ENCODE results near the gene MRTFA. TPM values are rescaled to one million over a fixed set of nuclear protein-coding genes. Genes with fewer than 3 reads are reported as not detected.

The MRTFA gene
- total RNA-seq, 2 experiments from 2014 or later = 47.7 to 66.9 TPM

DNA sequence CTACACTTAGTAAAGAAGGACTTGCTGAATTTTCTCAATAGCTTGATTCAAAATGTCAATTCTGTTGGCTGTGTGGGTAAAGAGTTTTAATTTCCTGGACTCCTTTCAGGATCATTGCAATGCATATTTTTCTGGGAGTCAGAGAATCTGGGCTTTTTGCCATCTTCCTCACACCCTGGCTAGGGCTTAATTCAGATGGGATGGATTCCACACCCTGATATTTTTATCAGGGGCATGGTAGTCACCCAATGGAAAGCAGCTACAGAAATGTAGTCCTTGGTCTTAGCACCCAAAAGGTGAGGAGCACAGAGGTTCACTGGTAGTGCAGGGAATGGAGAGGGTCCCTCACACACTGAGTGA lies 186.9 kb downstream of the MRTFA start:
- Histone ChIP-seq H3K4me2 (ENCODE audit: low read length) (no peak overlapping the region), H3K36me3 (ENCODE audit: insufficient read depth, low read length) (peaks cover 71% of the 10 kb centered on the region), H4K20me1 (ENCODE audit: insufficient read depth, low read length) (no peaks in the 10 kb centered on the region), H3K9me2 (ENCODE audit: insufficient read depth, low read length) (no peaks in the 10 kb centered on the region), H3K4me1 (ENCODE audit: insufficient read depth, low read length, poor library complexity, severe bottlenecking) (peaks cover 31% of the 10 kb centered on the region), H3K4me3 (ENCODE audit: low read depth, low read length, poor library complexity, severe bottlenecking) (no peak overlapping the region), H3K79me2 (ENCODE audit: insufficient read depth, low read depth, low read length) (peaks cover 87% of the 10 kb centered on the region), H3K27ac (ENCODE audit: low read depth, low read length, poor library complexity, severe bottlenecking) (no peak overlapping the region), H2AFZ (ENCODE audit: low read length) (no peak overlapping the region), H3K9me3 (ENCODE audit: low read length) (peaks cover 7% of the 10 kb centered on the region)
- intact Hi-C loops (cut with micrococcal nuclease; ENCODE audit: unreplicated experiment) = no loop called here
- BruUV-seq (replicated peaks) = no TSS peak
- TF ChIP-seq EZH2phosphoT487 (IDR thresholded peaks at IDR 0.05; ENCODE audit: borderline replicate concordance, low read depth, low read length) = no peak
- TF ChIP-seq, protein P1, sequence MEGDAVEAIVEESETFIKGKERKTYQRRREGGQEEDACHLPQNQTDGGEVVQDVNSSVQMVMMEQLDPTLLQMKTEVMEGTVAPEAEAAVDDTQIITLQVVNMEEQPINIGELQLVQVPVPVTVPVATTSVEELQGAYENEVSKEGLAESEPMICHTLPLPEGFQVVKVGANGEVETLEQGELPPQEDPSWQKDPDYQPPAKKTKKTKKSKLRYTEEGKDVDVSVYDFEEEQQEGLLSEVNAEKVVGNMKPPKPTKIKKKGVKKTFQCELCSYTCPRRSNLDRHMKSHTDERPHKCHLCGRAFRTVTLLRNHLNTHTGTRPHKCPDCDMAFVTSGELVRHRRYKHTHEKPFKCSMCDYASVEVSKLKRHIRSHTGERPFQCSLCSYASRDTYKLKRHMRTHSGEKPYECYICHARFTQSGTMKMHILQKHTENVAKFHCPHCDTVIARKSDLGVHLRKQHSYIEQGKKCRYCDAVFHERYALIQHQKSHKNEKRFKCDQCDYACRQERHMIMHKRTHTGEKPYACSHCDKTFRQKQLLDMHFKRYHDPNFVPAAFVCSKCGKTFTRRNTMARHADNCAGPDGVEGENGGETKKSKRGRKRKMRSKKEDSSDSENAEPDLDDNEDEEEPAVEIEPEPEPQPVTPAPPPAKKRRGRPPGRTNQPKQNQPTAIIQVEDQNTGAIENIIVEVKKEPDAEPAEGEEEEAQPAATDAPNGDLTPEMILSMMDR (conservative IDR thresholded peaks at IDR 0.05; ENCODE audit: low read length) = no peak
- CTCF ChIA-PET (ENCODE audit: unreplicated experiment) = no interaction called here
- POLR2A ChIA-PET = no interaction called here
- DNase-seq (ENCODE audit: low spot score) = no peak

DNA sequence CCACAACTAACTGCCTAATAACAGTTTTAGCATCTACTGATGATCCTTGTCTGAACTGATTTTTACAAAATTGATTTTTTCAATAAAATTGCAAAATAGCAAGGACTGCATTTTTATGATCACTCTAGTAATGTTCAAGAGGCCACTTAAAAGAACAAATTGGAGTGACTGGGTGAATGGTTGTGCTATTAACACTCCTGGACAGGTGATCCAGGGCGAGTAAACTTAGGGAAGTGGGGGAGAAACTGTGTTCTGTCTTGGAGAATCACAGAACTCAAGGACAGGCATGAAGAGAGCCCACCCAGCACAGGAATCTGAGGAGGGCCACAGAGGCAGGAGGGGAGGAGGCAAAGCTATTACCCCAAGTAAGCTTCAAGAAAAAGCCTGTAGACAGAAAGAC lies 190.3 kb downstream of the MRTFA start:
- H3K9me2 ChIP-seq (ENCODE audit: insufficient read depth, low read length) = no peaks in the 10 kb centered on the region
- H3K27ac ChIP-seq (ENCODE audit: low read depth, low read length, poor library complexity, severe bottlenecking) = no peak overlapping the region
- TF ChIP-seq, protein P1 (conservative IDR thresholded peaks at IDR 0.05; ENCODE audit: low read length) = no peak
- no peak for TF ChIP-seq EZH2phosphoT487 (IDR thresholded peaks at IDR 0.05; ENCODE audit: borderline replicate concordance, low read depth, low read length)
- DNase-seq (ENCODE audit: low spot score) = no peak
- H3K36me3 ChIP-seq (ENCODE audit: insufficient read depth, low read length) = peaks cover 68% of the 10 kb centered on the region
- peaks cover 14% of the 10 kb centered on the region for H3K9me3 ChIP-seq (ENCODE audit: low read length)
- POLR2A ChIA-PET = interaction anchor here (0.8 to 1.4 kb wide), 2 partner anchors 9 to 31 kb away, joined by 4 to 5 read pairs; no protein-coding TSS in a partner anchor
- H2AFZ ChIP-seq (ENCODE audit: low read length) = no peak overlapping the region
- no peaks in the 10 kb centered on the region for H4K20me1 ChIP-seq (ENCODE audit: insufficient read depth, low read length)
- H3K4me1 ChIP-seq (ENCODE audit: insufficient read depth, low read length, poor library complexity, severe bottlenecking) = peaks cover 28% of the 10 kb centered on the region
- no TSS peak for BruUV-seq (replicated peaks)
- H3K4me2 ChIP-seq (ENCODE audit: low read length) = no peak overlapping the region
- intact Hi-C loops (cut with micrococcal nuclease; ENCODE audit: unreplicated experiment) = no loop called here
- CTCF ChIA-PET (ENCODE audit: unreplicated experiment) = no interaction called here
- H3K4me3 ChIP-seq (ENCODE audit: low read depth, low read length, poor library complexity, severe bottlenecking) = no peak overlapping the region
- peaks cover 85% of the 10 kb centered on the region; the same call in 1 of the 2 replicates for H3K79me2 ChIP-seq (ENCODE audit: insufficient read depth, low read depth, low read length)

DNA sequence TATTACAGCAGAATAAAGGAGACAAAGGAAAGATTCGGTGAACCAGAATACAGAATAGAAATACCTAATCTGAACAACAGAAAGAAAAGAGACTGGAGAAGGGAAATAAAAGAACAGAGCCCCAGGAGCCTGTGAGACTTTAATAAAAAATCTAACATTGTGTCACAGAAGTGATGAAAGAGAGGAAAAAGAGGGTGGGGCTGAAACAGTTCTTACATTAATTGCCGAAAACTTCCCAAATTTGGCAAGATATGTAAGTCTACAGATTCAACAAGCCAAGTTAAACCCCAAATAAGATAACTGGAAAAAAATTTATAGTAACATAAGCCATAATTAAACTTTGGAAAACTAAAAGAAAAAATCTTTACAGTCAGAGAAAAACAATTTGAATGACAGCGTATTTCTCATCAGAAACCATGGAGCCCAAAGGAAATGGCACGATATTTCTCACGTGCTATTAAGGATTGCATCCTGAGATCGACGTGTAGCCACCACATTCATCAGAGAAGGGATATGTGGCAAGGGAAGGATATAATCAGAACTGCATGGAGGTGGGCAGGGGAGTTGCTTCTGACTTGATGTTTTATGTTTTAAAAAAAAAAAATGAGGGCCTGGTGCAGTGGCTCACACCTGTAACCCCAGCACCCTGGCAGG lies 192.2 kb downstream of the MRTFA start:
- H3K27ac ChIP-seq (ENCODE audit: low read depth, low read length, poor library complexity, severe bottlenecking) = no peak overlapping the region
- peaks cover 14% of the 10 kb centered on the region for H3K9me3 ChIP-seq (ENCODE audit: low read length)
- no peaks in the 10 kb centered on the region for H3K9me2 ChIP-seq (ENCODE audit: insufficient read depth, low read length)
- no peaks in the 10 kb centered on the region for H4K20me1 ChIP-seq (ENCODE audit: insufficient read depth, low read length)
- H3K4me1 ChIP-seq (ENCODE audit: insufficient read depth, low read length, poor library complexity, severe bottlenecking) = peaks cover 36% of the 10 kb centered on the region
- TF ChIP-seq, protein P1 (conservative IDR thresholded peaks at IDR 0.05; ENCODE audit: low read length) = no peak
- no peak for TF ChIP-seq EZH2phosphoT487 (IDR thresholded peaks at IDR 0.05; ENCODE audit: borderline replicate concordance, low read depth, low read length)
- H3K4me3 ChIP-seq (ENCODE audit: low read depth, low read length, poor library complexity, severe bottlenecking) = no peak overlapping the region
- no TSS peak for BruUV-seq (replicated peaks)
- H3K36me3 ChIP-seq (ENCODE audit: insufficient read depth, low read length) = peaks cover 69% of the 10 kb centered on the region
- no peak overlapping the region for H3K4me2 ChIP-seq (ENCODE audit: low read length)
- DNase-seq (ENCODE audit: low spot score) = no peak
- ChIA-PET CTCF (ENCODE audit: unreplicated experiment) (no interaction called here), POLR2A (no interaction called here)
- peaks cover 84% of the 10 kb centered on the region for H3K79me2 ChIP-seq (ENCODE audit: insufficient read depth, low read depth, low read length)
- H2AFZ ChIP-seq (ENCODE audit: low read length) = no peak overlapping the region
- intact Hi-C loops (cut with micrococcal nuclease; ENCODE audit: unreplicated experiment) = no loop called here
